Pancreas (tissue), 10 donors: Measurements from ENCODE around the gene TLX2. TPM values are rescaled to one million over a fixed set of nuclear protein-coding genes. Genes with fewer than 3 reads are reported as not detected.
A peak's percentile ranks its signal among the peaks of the same experiment; 100 is the strongest.

Experiments used
- ATAC-seq, 4 donors: fragments of 200-7000 bp; cut with Tn5 transposase; one replicate each; pipeline versions ENCODE4 v1.8.0 to v1.9.1; 2020; ENCODE audit warnings: mild to moderate bottlenecking in 4 of 4, moderate library complexity in 4 of 4
- DNase-seq, 6 donors: peaks; one replicate each; pipeline ENCODE4 v3.0.0-alpha.2; 2020
- FAIRE-seq: peaks from 2 replicates; lab custom pipeline; 2012; peaks lifted over from hg19 to GRCh38; lab: Jason Lieb, UNC
- H3K27ac ChIP-seq, 4 donors: fragments of 200-600 bp; sonication (generic); 1 replicate in 3 of 4; 2 replicates in 1 of 4; pipeline versions ENCODE4 v1.5.0 to v1.8.0; 2020
- H3K27me3 ChIP-seq, 4 donors: fragments of 200-600 bp; one replicate each; pipeline ENCODE4 v1.8.0; 2021
- H3K36me3 ChIP-seq, 3 donors: fragments of 200-600 bp; sonication (generic) in 1 of 3; one replicate each; pipeline versions ENCODE4 v1.5.0 to v1.8.0; 2020 to 2021
- H3K4me1 ChIP-seq, 3 donors: fragments of 200-600 bp; one replicate each; pipeline ENCODE4 v1.8.0; 2021
- H3K4me3 ChIP-seq, 4 donors: fragments of 200-600 bp; sonication (generic) in 2 of 4; one replicate each; pipeline versions ENCODE4 v1.5.0 to v1.8.0; 2020 to 2021
- H3K9me3 ChIP-seq, 4 donors: fragments of 200-600 bp; one replicate each; pipeline ENCODE4 v1.8.0; 2021
- WGBS, 2 donors: extraction: QIAGEN DNeasy Blood & Tissue Kit; methylation state at CpG; one replicate each; pipeline ENCODE4 v1.1.7; 2013; 5-methylcytosine and 5-hydroxymethylcytosine counted together
- intact Hi-C, 3 donors: fragments of 100-400 bp; cut with DNase I; formaldehyde crosslinking; loops; one replicate each; pipeline versions ENCODE4 v1.11.1 to v1.14.2; 2022
- polyA plus RNA-seq, 2 donors: library from polyadenylated mRNA; stranded (reverse); fragments of 200-250 nt; gene quantifications; one replicate each; pipeline ENCODE4 v1.2.3, GENCODE V29; 2013
- total RNA-seq, 6 donors: library from RNA; stranded (reverse); fragmentation: NEBNext Ultra II Directional in 4 of 6; extraction: Animal tissue kit (Norgen Biotek cat#: 25700) in 4 of 6; gene quantifications; one replicate each; pipeline versions ENCODE4 v1.2.1 to v1.2.4, GENCODE V29; 2021 to 2023
- TF ChIP-seq, protein P1 (sequence below), 4 donors: fragments of 200-600 bp; sonication (generic) in 3 of 4; IDR thresholded peaks; one replicate each; pipeline versions ENCODE4 v1.5.0 to v1.8.0; 2021; ENCODE audit warnings: antibody characterized with exemption in 4 of 4
- donor health status: healthy with polysubstance abuse.
- donor health status: DM: no; HTN: no; CAD: no; lungs with moderate emphysema.
- donor health status: DM: no; HTN: no; CAD: no.
- donor health status: control.
- donor health status: control.
- donor health status: Bipolar disorder and iron deficiency.
- donor health status: DM: yes; HTN: yes; CAD: no.
- donor health status: DM: no; HTN: no; CAD: no.
- donor health status: DM: no; HTN: no; CAD: no.
- donor health status: DM: yes; HTN: yes; CAD: no.

Gene TLX2
- total and polyA plus RNA-seq, 8 donors, result 0.12 TPM; not detected in 7

DNA sequence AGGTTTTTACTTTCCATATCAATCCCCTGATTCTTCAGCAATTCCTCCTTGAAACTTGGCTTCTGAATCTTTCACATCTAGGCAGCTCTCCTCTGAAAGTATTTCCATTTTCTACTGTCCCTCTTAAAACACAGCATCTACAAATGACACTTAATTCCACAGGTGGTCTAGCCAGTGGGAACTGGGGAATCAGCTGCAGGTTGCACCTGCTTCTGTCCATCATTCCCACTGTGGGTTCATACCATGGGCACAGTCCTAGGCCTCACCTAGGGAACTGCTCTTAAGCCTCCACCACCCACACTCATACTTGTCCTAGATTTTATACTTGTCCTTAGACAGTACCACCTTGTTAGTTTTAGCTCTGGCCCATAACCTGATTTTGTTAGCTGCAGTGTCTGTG lies 37.3 kb downstream of the TLX2 start:
- no peak for FAIRE-seq

DNA sequence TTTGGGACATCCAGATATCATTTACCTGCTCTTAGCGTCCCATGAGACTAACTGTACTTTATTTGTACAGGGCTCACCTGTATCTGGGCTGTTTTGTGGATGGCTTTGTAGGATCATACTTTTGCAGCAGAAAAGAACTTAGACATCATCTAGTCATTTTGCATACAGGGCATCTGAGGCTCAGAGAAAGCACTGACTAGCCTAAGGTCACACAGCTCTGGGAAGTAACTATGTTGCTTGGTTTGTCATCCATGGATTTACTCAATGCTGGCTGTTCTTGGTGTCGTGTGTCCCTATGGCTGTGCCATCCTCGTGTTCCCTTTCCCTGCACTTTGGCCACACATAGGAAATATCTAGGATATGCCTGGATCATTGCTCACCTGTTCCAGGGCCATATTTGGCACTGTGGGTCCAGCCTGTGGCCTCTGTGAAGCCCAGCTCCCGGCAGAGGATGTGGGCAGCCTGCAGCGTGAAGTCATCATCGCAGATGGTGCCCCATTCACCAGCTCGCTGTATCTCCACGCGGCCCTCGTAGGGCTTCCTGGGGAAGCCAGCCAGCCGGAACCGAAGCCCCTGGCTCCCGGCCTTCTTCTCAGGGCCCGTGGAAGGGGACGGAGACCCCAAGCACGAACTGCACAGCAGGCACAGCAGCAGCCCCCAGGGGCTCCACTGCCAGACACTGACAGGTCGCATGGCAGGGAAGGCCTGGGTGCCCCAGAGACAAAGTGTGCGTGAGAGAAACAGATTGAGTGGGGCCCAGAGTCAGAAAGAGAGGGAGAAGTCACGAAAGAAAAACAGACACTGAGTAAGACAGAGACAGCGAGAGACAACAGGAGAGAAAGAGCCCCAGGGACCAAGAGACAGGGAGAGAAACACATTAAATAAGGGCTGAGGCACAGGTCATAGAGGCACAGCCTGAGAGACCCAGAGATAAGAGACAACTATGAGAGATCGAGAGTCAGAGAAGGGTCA lies 38.0 kb downstream of the TLX2 start:
- intact Hi-C loops, result no loop called here
- DNase-seq (peak in 1 of 6 donors; percentile 42), ATAC-seq (no peak), FAIRE-seq (no peak)
- TF ChIP-seq, protein P1, sequence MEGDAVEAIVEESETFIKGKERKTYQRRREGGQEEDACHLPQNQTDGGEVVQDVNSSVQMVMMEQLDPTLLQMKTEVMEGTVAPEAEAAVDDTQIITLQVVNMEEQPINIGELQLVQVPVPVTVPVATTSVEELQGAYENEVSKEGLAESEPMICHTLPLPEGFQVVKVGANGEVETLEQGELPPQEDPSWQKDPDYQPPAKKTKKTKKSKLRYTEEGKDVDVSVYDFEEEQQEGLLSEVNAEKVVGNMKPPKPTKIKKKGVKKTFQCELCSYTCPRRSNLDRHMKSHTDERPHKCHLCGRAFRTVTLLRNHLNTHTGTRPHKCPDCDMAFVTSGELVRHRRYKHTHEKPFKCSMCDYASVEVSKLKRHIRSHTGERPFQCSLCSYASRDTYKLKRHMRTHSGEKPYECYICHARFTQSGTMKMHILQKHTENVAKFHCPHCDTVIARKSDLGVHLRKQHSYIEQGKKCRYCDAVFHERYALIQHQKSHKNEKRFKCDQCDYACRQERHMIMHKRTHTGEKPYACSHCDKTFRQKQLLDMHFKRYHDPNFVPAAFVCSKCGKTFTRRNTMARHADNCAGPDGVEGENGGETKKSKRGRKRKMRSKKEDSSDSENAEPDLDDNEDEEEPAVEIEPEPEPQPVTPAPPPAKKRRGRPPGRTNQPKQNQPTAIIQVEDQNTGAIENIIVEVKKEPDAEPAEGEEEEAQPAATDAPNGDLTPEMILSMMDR (IDR thresholded peaks at IDR 0.05), result no peak
- Histone ChIP-seq H3K4me1 (peaks cover 0 to 7% (median 3%) of the 10 kb centered on the region in 3 donors), H3K9me3 (no peaks in the 10 kb centered on the region), H3K27me3 (no peaks in the 10 kb centered on the region), H3K36me3 (no peaks in the 10 kb centered on the region), H3K4me3 (no peak overlapping the region), H3K27ac (no peak overlapping the region)
- WGBS, 2 donors, result 83 to 85% methylated on average over 21 of the region's 21 CpGs

More for the DNA sequence above, 37.3 kb downstream of the TLX2 start:
- H3K4me3 ChIP-seq, result no peak overlapping the region
- ATAC-seq, result no peak
- H3K4me1 ChIP-seq, result peaks cover 0 to 7% (median 3%) of the 10 kb centered on the region in 3 donors
- no peak overlapping the region for H3K27ac ChIP-seq
- TF ChIP-seq, protein P1 (IDR thresholded peaks at IDR 0.05), result no peak
- no peaks in the 10 kb centered on the region for H3K9me3 ChIP-seq
- H3K27me3 ChIP-seq, result no peaks in the 10 kb centered on the region
- H3K36me3 ChIP-seq, result no peaks in the 10 kb centered on the region
- no peak for DNase-seq
- intact Hi-C loops, result no loop called here

DNA sequence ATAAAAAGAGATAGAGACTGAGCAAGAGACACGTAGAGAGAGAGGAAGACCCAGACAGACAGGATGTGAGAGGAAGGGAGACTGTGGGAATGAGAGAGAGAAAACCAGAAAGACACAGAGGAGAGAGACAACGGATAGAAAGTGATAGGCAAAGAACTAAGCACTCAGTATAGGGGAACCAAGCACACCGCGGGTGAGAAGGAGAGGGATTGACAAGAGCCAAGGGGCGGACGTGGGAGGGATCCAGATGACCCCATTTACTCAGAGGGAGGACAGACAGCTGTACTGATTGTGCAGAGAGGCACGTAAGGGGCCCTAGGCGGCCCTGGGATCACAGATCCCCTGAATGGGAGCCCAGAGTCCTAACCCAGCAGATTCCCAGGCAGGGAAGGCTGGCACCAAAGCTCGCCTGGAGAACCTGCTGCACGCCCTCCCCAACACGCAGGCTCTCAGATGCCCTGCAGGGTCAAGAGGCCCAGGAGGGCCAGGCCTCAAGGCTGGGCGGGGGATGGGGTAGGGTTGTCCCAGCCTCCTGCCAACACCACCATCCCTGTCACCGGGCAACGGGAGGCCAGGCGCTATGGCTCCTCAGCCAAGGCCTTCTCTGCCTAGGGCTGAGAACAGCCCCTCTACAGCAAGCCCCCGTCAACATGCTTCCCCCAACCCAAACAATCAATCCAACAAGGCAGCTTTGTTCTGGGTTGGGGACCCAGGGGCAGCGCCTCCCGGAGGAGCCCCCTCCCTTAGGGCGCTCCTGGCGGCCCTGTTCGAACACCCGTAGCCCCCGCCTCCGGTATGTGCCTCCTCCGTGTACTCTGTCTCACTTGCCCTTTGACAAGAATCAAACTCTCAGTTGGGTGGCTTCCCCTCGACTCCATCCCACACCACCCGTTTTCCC lies 38.9 kb downstream of the TLX2 start:
- Histone ChIP-seq H3K9me3 (no peaks in the 10 kb centered on the region), H3K27ac (no peak overlapping the region), H3K27me3 (no peaks in the 10 kb centered on the region), H3K4me1 (peaks cover 0 to 7% (median 3%) of the 10 kb centered on the region in 3 donors), H3K36me3 (no peaks in the 10 kb centered on the region), H3K4me3 (peak overlapping the region in 2 of 4 donors; percentile 60 to 93)
- WGBS, 2 donors, result 62 to 63% methylated on average over 27 of the region's 27 CpGs
- DNase-seq (peak in 4 of 6 donors; percentile 28 to 78 (median 55)), FAIRE-seq (no peak), ATAC-seq (no peak)
- TF ChIP-seq, protein P1 (IDR thresholded peaks at IDR 0.05), result no peak
- intact Hi-C loops, result no loop called here

DNA sequence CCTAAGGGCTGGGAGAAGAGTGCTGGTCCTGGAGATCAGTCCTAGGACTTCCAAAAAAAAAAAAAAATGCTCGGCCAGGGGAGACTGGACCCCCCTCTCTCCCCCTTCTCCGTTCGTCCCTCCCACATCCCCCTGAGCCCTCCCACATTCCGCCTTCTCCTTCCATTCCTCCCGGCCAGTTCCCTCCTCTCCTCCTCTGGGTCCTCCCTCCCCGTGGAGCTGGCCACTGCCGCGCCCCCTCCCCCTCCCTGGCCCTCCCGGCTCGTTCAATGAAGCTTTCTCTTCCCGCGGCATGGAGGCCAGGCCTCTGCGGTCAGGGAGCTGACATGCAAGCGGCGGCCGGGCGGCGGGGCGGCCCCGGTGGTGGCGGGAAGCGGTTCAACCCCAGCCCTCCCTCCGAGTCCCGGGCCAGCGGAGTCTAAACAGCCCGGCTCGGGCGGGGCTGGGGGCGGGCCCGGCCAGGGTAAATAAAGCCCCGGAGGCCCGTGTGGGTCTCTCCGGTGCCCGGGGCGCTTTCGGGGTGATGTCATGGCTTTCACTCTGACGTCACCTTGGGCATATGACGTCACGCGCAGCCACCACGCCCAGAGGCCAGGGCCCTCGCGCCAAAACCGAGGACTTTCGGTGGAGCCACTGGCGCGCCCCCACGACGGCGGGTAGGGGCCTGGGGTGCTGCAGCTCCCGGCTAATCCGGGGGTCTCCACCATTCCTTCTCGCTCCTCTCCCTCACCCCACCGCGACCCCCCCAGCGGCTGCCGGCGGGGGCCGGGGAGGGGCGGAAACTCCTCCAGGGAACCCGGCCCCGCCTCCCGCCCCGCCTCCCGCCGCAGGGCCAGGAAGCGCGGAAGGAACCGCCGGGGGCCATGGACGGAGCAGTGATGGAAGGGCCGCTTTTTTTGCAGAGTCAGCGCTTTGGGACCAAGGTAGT lies 39.9 kb downstream of the TLX2 start, which contains the start of the genes DOK1 and LOXL3:
Gene DOK1, plus strand, starts transcription at position 829 of the 928 bp plus-strand sequence. Its CDS starts 35 bp downstream, at position 864.
Gene LOXL3, minus strand, starts transcription at position 51 of the 928 bp plus-strand sequence. CDS start 1,308 bp downstream, outside the sequence.
- Histone ChIP-seq H3K9me3 (no peaks in the 10 kb centered on the region), H3K4me3 (peak within 1 kb of the TSS; percentile 59 to 93 (median 76)), H3K4me1 (peaks cover 0 to 5% (median 3%) of the 10 kb centered on the region in 3 donors), H3K36me3 (no peaks in the 10 kb centered on the region), H3K27ac (peak within 1 kb of the TSS; percentile 65 to 77 (median 70)), H3K27me3 (no peaks in the 10 kb centered on the region)
- WGBS, 2 donors, result 0% methylated on average over 38 to 73 of the region's 73 CpGs
- ATAC-seq (peak; percentile 89 to 94 (median 90)), FAIRE-seq (no peak), DNase-seq (peak; percentile 82 to 93 (median 90))
- TF ChIP-seq, protein P1 (IDR thresholded peaks at IDR 0.05), result no peak
- intact Hi-C loops, result no loop called here
